ENCODE data around the gene SCNN1B. TPM values are rescaled to one million over a fixed set of nuclear protein-coding genes. Genes with fewer than 3 reads are reported as not detected.

SCNN1B gene
- total and polyA plus RNA-seq, 2 of the 13 experiments (the other 11 are each of a cell fraction or from before 2014, with no cell fraction given) = not detected

GRCh38 chr16:23324727-23325126, 22.6 kb downstream of the SCNN1B start (continued):
- TF ChIP-seq AFF4 (CRISPR knock-in tag; IDR thresholded peaks at IDR 0.05) (no peak), ZNF773 (CRISPR knock-in tag; IDR thresholded peaks at IDR 0.05; ENCODE audit: borderline replicate concordance) (no peak), ARID5B (CRISPR knock-in tag; IDR thresholded peaks at IDR 0.05) (peak; percentile 40), ZMYM4 (CRISPR knock-in tag; IDR thresholded peaks at IDR 0.05) (no peak), ZNF891 (CRISPR knock-in tag; IDR thresholded peaks at IDR 0.05) (no peak), ZNF589 (CRISPR knock-in tag; conservative IDR thresholded peaks at IDR 0.05) (no peak), HOXA5 (CRISPR knock-in tag; IDR thresholded peaks at IDR 0.05) (no peak), XRCC5 (optimal IDR thresholded peaks at IDR 0.05; ENCODE audit: low read length) (peak; percentile 12), BHLHE40 (IDR thresholded peaks at IDR 0.05; ENCODE audit: low read length) (no peak), ZNF292 (CRISPR knock-in tag; IDR thresholded peaks at IDR 0.05; ENCODE audit: borderline replicate concordance, low read depth) (no peak), MAF1 (CRISPR knock-in tag; IDR thresholded peaks at IDR 0.05; ENCODE audit: borderline replicate concordance) (no peak), CREB1 (IDR thresholded peaks at IDR 0.05) (no peak), CREB1 (CRISPR knock-in tag; IDR thresholded peaks at IDR 0.05) (no peak), CHCHD3 (CRISPR knock-in tag; IDR thresholded peaks at IDR 0.05) (no peak), CEBPZ (IDR thresholded peaks at IDR 0.05; ENCODE audit: low read length) (no peak), NCOA1 (CRISPR knock-in tag; IDR thresholded peaks at IDR 0.05) (no peak), ELF1 (CRISPR knock-in tag; IDR thresholded peaks at IDR 0.05) (peak; percentile 26; the same call in 1 of the 2 replicates), ZC3H13 (CRISPR knock-in tag; IDR thresholded peaks at IDR 0.05) (no peak), ZNF232 (CRISPR knock-in tag; IDR thresholded peaks at IDR 0.05; ENCODE audit: borderline replicate concordance) (no peak), ZNF724P (CRISPR knock-in tag; IDR thresholded peaks at IDR 0.05; ENCODE audit: borderline replicate concordance) (no peak)

Measured in HepG2 (cell line).